ENCODE measurements around the gene NRG2.

NRG2 gene

DNA sequence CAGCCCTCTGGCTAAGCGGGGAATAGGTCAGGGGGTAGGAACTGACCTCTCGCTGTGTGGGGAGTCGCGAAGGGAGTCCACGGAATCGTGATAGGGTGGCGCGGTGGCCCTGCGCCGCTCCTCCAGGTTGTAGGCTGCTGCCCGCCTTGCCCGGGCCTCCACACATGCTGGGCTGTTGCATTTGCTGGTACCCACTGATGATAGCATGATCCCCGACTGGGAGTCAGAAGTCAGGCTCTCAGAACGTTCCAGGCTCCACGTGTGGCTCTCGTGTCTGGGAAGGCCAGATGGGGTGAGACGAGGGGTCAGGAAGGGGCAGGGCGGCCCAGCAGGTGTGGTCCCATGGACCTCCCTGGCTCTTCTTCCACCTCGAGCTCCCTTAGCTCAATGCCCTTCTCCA lies 191.5 kb downstream of the NRG2 start:
- DNase-seq: no peak

DNA sequence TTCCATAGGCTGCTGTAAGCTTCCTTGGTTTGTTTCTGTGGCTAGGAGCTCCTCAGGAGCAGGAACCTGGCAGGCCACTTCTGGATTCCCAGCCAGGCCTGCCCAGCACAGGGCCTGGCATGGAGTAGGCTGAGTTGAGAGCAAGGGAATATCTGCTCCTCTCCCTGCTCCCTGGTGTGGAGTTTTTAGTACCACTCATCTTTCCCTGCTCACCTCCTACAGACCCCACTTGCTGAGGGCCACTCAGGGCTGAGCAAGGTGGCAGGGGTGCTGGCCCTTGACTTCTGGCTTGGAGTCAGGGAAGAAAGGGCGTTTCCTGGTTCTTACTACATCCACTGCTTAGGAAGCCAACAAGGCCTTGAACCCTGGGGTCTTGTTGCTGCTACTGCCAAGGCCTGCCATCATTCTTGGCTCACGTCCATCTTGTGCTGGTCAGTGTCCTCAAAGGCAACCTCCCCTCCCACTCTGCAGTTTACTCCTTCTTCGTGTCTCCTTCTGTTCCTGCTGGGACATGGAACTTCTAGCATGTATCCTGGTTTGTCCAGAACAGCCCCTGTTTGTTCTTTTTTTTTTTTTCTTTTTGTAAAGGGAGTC lies 192.6 kb downstream of the NRG2 start:
- DNase-seq: no peak

DNA sequence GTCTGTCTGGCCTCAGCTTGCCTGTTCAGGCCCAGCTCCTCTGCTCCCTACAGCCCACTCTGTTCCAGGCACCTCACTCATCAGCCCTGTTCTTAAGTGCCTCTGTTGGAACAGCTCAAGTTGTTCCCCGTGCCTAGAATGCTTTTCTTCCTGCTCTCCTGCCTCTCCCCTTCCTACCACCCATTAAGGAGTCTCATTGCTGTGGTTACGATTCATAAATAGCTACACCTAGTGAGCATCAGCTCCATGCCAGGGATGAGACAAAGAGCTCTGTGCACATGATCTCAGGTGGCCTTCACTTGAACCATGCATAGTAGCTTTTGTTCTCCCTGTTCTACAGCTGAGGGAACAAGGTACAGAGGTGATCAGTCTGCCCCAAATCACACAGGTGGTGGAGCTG lies 193.2 kb downstream of the NRG2 start:
- DNase-seq: no peak

DNA sequence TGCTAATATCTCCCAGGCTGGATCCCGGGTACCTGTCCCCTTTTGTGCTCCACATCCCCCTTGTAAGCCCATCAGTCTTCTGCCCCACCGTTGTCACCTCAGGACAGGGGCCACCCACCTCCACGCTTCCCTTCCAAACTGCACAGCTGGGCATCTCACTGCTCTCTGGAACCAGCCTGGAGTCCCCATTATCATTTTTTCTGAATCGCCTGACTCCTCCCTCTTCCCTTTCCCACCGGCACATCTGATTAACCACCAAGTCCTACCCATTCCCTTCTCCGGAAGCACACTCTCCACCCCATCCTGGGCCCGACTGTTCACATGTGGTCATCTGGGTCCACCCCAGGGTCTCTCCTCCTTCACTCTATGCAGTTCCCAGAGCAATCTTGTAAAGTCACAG lies 193.6 kb downstream of the NRG2 start:
- DNase-seq: no peak

DNA sequence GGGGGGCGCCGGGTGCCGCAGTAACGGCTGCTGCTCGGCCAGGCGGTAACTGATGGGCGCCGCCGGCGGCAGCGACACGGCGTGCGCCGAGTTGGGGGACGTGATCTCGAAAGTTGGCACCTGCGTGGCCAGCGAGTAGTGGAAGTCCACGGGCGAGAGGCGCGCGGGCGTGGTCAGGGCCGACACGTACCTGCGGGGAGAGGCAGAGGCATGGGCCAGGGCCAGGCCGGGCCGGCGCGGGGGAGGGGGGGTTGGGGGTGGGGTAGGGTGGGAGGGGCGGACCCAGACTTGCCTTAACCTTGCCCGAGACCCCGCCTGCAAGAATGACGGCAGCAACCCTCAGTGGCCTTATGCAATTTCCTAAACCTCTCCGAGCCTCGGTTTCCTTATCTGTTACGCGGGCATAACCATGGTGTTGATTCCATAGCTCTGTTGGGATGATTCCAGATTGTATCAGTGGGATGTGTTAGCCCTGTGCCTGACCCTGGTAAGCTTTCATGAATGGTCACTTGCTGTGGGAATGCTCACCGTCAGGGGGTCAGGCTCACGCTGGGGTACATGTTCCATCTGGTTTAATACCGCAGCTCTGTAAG lies 194.5 kb downstream of the NRG2 start:
- DNase-seq: peak; percentile 25

DNA sequence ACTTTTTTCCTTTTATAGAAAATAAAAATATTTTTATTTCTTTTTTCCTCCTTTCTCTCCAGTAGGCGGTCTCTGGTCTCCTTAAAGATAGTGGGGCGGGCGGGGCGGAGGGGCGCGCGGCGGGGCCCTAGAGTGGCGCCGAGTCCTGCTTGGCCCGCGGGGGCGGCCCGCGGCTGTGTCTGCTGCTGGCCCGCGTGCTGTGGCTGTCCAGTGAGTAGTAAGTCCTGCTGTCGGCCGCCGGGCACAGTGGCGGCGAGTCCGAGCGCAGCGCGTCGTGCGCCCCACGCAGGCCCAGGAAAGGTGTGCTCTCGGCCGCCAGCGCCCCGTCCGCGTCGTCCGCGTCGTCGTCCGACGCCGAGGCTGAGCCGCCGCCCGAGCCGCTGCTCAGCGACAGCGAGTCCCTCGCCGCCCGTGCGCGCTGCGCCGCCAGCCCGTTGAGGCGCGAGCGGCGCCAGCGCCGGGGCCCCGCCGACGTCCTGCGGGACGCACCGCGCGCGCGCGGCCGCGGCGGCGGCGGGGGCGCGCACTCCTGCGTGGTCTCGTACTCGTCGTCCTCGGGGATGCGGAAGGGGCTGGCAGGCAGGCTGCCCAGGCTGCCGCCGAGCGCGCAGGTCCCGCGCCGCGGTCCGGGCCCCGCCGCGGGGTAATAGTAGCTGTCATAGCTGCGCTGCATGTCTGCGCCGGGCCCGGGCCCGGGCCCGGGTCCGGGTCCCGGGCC lies 195.2 kb downstream of the NRG2 start:
- peak; percentile 79 for DNase-seq

DNA sequence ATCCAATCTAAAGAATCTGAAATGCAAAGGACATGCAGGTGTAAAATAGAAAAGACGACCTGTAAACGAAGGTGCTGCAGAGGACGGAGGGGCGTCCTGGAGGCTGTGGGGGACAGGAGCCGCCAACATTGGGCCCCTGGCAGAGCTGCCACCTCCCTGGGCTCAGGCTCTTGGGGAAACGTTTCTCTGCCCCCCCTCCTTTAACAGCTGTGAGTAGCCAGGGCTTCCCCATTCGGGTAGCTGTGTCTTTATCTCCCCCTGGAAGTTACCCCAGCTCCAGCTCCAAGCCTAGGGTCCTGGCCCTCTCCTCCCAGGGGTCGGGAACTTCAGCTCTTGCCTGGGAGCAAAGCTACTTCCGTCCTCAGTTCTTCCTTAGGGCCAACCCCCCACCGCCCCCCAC lies 196.0 kb downstream of the NRG2 start:
- no peak for DNase-seq

DNA sequence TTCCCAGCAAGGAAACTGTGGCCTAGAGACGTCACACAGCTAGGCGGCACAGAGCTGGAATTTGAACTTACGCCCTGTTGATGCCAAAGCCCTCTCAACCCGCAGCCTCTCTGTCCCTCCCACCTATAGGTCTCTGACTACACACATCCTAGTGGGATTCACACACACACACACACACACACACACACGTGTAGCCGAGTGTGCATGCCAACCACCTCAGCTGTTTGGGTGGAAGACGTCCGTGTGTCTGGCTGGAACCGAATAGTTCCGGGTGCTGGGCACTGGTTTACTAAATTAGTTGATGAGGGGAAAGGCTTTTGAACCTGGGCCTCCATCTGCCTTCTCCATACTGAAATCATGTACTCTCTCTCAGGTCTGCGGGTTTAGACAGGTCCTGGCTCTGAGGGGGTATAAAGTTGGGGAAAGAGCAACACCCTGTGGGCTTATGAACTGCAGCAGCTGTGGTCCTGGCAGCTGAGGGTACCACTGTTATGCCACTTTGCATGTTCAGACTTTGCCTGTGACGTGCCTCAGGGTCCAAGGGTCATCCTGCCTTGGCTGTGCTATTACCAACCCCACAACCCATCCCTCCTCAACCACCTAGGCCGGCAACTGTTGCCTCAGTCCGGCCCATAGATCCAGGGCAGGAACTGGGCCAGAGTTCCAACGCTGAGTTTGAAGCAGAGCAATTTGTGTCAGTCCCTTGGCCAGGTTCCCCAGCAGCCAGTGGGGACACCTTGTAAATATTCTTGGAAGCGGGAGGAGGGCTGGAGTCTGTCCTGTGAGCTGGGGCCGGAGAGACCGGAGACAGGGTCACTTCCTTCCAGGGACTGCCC lies 197.0 kb downstream of the NRG2 start:
- no peak for DNase-seq

DNA sequence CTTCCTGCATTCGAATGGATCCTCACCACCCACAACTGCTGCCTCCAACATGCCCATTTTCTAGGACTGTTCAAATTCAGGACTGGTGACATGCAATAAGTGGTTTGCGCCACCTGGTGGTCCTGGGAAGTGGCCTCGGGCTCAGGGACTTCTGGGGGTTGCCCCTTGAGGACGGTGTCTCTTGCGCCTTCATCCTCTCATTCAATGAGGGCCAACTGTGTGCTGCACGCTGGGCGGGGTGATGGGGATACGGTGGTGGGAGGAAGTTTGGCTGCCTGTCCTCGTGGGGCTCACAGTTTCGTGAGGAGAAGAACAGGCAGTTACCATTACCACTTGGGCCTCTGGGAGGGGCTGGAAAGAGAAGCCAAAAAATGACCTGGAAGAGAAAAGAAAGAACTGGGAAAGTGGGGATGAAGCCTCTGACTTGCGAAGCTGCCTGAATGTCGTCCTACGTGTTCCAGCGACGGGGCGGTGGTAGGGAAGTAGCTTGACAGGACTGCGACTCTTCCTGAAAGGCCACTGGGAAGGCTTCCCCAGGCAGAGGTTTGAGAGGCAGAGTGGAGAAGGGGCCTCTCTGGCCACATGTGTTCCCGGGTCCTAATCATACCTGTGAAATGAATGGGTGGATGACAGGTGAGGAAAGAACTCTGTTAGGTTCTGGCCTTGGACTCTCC lies 198.5 kb downstream of the NRG2 start:
- peak; percentile 85 for DNase-seq

DNA sequence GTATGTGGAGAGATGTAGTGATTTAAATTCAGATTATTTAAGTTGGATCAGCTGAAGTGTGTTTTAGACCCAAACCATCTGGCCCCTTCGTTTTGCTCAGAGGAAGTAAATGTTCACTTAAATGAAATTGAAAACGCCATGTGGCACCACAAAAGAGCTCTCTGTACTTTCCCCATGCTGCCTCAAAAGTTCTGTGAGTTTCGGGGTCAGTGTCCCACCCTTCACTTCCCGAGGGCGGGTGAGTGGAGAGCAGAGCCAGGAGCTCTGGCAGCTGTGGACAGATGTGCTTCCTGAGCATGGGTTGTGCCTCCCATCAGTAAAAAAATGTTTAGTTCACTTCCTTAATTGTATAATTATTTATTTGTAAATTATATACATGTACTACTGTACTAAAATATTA lies 199.1 kb downstream of the NRG2 start:
- DNase-seq: no peak

DNA sequence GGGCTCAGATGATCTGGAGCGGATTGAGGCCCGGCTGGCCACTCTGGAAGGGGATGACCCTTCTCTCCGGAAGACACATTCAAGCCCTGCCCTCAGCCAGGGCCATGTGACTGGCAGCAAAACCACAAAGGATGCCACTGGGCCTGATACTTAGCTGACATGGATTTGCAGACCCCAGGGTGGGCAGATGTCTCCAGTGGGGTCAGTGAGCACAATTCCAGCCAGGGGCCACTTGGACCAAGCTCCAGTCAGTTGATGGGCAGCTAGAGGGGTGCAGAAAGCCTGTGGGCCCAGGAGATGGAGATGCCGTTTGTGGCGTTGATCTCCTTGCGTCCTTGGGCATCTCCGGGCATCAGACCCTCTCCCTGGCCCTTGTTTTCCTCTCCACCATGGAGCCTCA lies 200.8 kb downstream of the NRG2 start:
- DNase-seq: no peak

DNA sequence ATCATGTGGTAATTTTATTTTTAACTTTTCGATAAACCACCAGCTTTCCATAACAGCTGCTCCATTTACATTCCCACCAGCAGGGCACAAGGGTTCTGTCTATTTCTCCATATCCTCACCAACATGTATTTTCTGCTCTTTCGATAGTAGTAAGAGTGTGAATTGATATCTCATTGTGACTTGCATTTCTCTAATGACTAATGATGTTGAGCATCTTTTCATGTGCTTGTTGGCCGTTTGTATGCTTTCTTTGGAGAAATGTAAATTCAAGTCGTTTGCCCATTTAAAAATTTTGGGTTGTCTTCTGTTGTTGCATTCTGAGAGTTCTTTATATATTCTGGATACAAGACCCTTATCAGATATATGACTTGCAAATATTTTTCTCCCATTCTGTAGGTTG lies 201.6 kb downstream of the NRG2 start:
- no peak for DNase-seq

DNA sequence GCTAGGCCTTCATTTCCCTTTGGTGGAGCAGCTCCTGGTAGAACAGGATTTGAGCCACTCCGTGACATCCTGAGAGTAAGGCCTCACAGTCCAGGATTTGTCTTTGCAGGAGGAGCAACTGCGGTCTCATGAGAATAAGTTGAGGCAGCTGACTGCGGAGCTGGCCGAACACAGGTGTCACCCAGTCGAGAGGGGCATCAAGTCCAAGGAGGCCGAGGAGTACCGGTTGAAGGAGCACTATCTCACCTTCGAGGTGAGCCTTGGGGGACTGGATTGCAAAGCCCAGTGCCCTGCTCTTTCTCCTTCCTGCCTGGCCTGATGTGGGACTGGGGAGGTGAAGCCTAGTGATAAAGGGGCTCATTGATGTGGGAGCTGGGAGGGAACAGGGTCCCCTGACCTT lies 203.2 kb downstream of the NRG2 start:
- DNase-seq: no peak

DNA sequence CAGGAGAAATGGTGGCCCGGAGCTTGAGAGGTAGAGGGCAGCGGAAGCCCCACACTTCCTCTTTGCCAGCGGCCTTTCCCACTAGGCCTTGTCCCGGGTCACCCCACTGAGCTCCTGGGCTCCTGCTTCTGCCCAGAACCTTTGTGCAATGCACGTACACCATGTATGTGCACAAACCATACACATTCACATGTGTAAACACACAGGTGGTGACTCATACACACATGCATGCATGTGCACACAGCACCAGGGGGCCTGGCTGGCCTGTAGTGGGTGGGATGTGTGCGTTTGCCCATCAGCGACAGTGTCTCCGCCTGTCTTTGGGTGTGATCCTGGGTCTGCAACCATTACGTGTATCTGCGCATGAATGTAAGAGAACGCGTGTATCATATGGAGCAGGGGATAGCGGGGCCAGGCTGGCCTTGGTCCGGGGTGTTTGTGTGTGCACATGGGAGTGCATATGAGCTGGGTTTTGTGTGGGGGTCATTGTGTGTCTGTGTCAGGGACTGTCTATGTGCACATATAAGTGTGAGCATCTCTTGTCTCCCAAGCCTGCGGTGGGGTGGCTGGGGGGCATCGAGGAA lies 203.8 kb downstream of the NRG2 start:
- DNase-seq: no peak

DNA sequence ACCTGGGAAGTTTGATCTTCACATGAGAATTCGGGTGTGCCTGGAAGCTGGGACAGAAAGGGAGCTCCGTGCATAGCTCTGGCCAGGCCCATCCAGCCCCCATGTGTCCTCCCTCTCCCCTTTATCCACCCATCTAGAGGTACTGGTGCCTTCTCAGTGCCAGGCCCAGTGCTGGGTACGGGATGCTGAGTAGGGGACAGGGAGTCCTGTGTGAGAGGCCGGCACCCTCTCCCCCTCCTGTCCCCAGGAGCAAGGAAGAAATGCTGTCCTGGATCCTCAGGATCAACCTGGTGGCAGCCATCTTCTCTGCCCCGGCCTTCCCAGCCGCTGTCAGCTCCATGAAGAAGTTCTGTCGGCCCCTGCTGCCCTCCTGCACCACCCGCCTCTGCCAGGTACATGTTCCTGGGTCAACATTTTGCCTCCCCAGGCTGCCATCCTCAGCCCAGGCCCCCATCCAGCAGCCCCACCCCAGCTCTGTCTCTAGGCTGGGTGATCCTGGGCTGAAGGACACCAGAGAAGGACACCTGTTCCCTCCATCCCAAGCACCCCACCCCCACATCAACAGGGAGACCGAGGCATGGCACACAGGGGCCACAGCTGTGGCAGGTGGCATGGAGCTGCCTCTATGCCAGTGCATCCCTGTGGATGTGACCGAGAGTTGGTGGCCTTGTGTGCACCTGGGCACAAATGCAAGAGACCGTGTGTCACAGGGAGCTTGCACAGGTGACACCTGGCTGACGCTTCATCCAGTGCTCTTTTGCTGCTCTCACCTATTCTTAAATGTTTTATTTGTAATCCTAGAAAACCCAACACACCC lies 204.5 kb downstream of the NRG2 start:
- DNase-seq: no peak

DNA sequence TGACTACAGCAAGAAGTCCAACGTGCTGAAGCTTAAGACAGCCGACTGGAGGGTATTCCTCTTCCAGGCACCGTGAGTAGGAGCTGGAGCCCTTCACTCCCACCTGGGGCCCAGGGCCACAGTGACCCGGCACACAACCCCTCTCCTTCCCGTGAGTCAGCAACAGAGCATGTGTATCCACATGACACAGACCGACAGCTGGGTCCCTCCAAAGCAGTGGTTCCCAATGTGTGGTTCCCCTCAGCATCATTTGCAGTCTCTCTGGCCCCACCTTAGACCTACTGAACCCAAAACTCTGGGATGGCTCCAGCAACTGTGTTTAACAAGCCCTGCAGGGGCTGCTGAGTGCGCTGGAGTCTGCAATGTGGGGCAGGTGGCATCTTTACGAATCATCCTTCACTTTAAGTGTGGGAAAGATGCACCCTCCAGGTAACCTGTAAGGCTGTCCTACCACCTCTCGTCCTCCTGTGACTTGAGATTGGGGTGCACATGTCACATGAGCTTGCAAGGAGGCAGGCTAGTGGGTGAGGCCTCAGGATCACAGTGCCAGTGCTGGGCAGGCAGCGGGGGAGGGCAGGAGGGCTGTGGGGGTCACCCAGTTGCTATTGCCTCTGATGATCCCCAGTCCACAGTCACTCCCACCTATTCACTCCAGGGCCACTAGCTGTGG lies 205.3 kb downstream of the NRG2 start:
- no peak for DNase-seq

DNA sequence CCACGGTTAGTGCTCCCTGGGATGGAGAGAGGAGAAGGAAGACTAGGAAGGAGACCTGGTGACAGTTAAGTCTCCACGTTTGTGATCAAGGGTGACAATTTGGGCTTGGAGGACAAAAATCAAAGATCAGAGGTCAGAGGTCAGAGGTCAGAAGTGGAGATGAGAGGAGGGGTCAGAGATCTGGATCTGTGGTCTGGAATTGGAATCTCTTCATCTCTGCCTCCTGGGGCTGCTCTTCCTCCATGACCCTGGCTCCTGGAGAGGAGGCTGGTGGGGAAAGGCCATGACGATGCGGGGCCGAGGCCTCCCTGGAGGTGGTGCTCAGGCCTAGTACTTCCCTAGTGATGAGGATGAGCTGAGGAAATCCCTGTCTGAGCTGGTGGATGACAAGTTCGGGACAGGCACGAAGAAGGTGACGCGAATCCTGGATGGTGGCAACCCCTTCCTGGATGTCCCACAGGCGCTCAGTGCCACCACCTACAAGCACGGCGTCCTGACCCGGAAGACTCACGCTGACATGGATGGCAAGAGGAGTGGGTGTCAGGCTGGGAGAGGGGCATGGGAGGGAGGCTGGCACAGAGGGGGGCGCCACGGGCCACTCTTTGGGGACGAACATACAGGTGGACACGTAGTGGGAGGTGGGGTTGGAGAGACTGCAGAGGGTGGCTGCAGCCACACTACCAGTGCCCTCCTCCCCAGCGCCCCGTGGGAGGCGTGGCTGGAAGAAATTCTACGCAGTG lies 206.5 kb downstream of the NRG2 start:
- DNase-seq: no peak

DNA sequence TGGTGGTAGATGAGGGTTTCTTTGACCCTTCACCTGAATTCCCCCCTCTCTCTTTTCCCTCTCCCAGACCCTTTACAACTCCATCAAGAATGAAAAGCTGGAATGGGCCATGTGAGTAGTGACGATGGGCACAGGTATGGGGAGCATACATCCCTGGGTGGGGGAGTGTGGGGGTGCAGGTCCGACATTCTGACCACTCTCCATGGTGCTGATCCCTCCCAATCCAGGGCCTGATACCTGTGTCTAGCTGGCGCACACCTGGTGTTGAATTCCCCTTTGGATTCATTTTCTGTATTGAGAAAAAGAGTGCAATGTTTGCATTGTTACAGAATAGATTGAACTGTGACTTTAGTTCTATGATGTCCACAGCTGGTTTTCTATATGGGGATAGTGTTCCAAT lies 207.4 kb downstream of the NRG2 start:
- no peak for DNase-seq

DNA sequence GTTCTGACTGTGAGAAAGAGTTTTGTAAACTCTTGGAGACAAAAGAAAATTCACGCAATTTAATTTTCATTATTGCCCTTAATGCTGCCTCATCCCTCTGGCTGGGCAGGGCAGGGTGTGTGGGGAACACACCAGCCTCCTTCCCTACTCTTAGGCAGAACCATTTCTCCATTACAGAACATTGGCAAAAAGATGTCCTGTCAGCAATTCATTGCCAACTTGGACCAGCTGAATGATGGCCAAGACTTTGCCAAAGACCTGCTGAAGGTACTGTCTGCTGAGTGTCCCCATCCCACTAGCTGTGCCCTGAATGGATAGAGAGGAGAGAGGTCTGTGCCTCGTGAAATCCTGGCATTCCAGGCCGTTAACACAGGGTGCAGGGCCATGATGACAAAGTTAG lies 209.6 kb downstream of the NRG2 start:
- no peak for DNase-seq

DNA sequence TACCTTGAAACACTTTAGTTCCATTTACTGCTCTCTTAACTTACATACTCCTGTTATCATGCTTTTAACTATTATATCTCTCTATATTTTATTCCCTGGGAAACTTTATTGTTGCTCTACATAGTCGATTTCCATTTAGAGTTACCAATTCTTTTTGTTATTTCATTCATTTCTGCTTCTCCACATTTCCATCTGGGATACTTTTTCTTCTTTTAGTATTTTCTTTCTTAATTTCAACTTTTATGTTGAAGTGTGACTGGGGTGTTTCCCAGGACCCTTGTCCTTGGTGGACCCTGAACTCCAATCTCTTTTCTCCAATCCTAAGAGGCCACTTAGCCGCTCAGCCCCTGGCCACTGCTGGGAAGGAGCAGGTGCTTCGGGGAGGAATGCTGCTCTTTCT lies 211.5 kb downstream of the NRG2 start:
- DNase-seq: no peak

DNA sequence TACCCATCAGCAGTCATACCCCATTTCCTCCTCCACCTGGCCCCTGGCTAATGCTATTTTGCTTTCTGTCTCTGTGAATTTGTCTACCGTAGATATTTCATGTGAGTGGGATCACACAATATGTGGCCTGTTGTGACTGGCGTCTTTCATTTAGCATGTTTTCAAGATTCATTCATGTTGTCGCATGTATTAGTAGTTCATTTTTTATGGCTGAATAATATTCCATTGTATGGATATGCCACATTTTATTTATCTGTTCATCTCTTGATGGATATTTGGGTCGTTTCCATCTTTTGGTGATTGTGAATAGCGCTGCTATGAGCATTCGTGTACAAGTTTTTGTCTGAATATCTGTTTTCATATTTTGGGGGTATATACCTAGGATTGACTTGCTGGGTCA lies 213.6 kb downstream of the NRG2 start:
- no peak for DNase-seq

Measured in activated CD4-positive, alpha-beta T cell treated with anti-CD3 and anti-CD28 coated beads for 48 hours (primary cell).